GM19023 (cell line): ENCODE results near the gene CFAP54.

Experiments used
- ATAC-seq: cut with Tn5 transposase; IDR thresholded peaks from one replicate; pipeline ENCODE4 v1.9.1; 2021; ENCODE audit warnings: mild to moderate bottlenecking, moderate library complexity; ENCODE audit not compliant: unreplicated experiment

CFAP54 gene

DNA sequence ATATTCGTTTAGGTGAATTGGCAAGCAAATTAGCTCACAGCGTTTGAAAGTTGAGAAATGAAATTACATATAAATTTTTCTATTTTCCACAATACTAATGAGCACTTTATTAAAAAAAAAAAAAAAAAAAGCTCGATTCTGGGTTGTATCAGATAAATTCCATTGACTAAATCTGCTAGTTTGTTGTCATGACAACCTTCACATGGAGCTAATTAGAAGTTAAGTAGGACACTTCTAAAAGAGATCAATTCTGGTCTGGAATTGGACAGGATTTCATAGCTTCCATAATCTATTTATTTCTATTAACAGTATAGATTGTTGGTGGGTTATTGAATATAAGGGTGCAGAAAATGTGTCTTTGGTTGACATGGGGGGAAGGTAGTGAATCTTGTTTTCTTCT is 332.2 kb downstream of the CFAP54 start:
- no peak for ATAC-seq

DNA sequence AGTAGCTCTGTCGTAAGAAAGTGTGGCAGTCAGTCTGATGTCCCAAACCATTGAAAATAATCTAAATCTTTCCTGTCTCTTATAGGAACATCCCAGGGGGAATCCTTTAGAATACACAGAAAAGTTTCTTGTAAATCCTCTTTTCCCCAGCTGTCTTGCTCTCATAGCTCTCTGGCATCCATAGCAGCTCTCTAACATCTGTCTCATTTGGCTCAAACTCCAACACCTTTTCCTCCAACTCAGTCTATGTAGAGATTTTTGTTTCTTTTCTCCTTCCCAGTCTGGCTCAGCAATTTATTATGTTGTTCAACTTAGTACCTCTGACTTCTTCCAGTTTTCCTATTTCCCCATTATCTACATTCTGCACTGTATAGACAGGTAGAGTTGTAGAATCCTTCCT is 333.3 kb downstream of the CFAP54 start:
- no peak for ATAC-seq

DNA sequence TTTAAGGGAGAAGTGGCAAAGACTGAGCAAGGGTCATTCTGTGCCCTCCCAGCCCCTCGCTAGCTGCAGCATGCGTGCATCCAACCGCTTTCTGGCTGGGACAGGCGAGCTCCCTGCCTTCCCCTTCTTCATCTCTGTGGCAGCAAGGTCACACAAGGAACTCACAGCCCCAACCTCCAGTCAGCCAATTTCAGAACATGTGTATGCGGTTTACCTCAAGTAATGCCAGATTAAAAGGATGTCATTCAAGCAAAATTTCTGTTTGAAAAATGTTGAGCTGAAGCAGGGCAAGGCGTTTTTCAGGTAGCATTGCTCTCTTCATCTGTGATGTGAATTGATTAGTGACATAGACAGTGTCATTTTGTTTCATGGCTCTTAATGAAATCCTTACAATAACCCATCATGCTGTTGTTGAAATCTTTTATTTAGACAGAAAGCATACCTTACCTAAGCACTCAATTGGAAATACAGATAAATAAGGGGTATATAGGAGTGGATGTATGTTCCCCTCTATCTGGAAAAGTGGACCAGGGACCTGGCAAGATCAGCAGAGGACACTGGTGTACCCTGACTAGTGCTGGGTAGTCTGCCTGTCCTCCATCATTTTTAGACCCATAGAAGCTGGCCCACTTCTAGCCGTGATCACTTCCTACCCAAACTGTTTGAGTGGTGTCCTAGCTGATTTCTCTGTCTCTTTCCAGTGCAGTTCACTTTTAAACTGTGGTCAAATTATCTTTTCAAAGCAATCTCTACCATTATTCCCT is 334.9 kb downstream of the CFAP54 start:
- no peak for ATAC-seq

DNA sequence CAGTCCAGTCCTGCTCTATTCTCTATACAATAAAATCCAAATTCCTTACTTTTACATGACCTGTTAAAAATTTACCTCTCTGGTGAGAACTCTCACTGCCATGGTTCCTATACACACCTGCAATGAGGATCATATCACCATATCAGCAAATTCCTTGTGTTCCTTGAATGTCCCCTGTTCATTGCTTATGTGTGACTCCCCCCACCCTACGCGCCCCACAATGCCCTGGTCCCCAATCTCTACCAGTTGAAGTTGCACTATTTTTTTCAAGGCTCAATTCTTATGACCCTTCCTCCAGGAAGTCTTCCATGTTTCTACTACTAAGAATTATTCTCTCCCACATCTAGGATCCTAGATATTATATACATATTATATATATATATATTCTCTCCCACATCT is 335.5 kb downstream of the CFAP54 start:
- ATAC-seq: no peak

DNA sequence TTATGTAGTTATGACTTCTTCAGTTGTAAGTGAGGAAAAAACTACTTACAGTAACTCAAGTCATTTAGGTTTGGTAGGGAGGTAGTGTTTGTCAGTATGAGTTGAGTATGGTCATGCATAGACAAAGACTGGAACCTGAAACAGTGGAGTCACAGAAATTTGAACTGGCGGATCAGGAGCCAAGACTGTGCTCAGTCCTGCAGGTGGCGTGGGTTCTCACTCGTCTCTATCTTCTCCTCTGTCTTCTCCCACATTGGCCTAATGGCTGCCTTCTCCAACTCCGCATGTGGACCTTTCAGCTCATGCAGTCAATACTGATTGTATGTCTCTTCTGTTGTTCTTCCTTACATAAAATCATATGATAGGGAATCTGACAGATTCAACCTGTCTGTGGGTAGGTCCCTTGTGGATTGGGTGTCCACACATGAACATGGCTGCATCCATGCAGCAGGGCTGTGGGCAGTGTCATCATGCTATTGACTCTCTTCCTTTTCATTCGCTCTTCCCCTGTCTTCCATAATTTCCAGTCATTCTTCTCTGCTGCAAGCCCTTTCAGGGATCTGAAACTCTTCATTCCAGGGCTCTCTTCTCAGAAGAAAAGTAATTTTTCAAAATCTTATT is 338.9 kb downstream of the CFAP54 start:
- ATAC-seq: no peak

DNA sequence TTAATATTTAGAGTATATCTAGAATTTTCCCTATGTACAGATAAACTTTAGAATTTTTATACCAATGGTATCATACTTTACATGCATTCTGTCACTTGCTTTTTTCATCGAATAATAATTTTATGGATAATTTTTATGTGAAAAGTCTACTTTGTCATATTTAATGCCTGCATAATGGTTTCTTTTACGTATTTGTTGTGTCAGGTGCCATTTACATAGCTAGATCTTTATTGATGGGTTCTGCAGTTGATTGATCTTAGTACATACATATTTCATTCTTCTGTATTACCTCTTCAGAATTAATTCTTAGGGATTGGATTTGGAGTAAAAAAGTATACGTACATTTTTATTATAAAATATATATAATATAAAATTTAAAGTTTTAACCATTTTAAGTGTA is 340.0 kb downstream of the CFAP54 start:
- ATAC-seq: no peak

DNA sequence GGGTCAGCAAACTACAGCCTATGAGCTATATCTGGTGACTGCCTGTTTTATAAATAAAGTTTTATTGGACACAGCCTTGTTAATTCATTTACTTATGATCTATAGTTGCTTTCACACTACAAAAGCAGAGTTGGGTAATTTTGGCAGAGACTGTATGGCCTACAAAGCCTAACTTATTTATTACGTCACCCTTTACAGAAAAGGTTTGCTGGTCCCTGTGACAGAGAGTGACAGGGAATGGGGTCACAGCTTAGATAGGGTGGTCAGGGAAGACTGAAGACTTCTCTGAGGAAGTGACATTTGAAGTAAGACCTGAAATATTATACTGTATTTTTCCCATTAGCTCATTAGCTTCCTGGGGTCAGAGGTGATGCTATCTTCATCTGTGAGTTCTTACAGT is 342.0 kb downstream of the CFAP54 start:
- no peak for ATAC-seq

DNA sequence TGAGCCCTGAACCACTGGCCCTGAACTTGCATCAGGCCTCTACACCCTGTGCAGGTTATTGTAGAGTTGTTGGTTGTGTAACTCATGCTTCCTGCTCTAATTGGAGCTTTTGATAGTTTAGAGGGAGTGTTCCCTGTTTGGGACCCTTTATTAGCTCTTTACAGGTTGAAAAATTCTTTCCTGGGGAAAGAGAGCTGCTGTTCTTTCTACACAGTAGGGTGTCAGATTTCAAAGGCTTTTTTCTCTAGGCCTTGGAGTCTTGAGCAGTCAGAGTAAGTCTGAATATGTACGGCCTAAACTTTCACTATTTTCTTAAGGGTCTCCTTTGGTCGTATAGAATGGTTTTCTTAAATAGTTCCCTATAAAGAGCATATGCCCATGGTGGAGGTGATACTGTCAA is 356.9 kb downstream of the CFAP54 start:
- no peak for ATAC-seq

DNA sequence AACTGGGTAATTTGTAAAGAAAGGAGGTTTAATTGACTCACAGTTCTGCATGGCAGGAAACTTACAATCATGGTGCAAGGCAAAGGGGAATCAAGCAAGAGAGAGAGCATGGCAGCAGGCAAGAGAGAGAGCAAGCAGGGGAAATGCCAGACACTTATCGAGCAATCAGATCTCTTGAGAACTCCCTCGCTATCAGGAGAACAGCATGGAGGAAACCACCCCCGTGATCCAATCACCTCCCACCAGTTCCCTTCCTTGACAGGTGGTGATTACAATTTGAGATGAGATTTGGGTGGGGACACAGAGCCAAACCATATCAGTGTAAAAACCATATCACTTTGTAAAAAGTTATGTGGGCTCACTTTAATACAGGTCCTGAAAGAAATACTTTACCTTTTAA is 361.3 kb downstream of the CFAP54 start:
- no peak for ATAC-seq

DNA sequence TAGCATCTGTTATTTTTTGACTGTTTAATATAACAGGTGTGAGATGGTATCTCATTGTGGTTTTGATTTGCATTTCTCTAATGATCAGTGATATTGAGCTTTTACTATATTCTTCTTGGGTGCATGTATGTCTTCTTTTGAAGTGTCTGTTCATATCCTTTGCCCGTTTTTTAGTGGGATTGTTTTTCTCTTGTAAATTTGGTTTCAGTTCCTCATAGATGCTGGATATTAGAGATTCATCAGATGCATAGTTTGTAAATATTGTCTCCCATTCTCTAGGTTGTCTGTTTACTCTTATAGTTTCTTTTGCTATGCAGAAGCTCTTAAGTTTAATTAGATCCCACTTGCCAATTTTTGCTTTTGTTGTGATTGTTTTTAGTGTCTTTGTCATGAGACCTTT is 368.8 kb downstream of the CFAP54 start:
- ATAC-seq: no peak

DNA sequence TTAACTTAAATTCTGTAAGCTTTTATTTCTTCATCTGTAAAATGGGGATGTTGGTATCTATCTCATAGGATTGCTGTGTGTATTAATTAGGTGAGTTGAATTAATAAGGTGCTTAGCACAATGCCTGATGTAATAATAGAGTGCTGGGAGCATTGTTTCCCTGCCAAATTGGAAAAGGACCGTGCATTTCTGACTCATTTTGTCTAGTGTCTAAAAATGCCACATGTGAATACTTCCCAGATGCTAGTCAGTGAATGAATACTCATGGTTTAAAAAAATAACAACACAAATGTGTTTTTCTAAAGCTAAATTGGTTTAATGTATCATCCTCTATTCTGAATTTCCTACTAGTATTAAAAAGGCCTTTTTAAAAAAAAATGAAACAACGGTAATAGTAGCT is 372.3 kb downstream of the CFAP54 start:
- no peak for ATAC-seq

DNA sequence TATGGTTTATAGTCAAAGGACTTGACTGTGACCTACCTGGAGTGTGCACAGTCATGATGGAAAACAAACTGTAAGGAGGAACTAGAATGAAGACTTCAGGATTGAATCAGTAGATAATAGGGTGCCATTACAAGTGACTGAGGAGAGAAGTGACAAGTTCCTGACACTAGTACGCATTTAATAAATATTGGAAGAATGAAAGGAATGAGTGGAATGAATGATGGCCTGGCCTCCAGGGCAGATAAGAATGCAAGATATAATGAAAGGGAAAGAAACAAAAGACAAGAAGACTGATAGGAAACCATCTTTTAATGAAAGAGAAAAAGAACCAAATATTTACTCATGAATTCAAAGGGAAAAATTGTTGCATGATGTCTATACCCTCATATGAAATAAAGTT is 372.9 kb downstream of the CFAP54 start:
- ATAC-seq: no peak

DNA sequence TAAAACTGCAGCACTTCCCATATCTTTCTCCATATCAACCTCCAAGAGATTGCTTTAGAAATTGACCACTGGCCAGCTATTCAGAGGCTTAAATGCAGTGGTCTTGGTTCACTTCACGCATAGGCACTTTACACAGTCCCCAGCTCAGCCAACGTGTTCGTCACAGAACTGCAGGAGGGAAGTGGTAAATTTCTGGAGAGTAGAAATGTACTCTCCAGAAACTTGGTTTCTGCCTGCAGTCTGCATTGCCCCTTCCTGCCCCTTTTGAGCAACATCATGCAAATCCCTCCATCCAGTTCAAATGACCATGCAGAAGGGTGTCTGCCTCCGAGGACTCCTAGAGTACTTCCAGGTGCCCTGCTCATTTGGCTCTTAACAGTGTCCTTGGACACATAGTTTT is 375.0 kb downstream of the CFAP54 start:
- no peak for ATAC-seq

DNA sequence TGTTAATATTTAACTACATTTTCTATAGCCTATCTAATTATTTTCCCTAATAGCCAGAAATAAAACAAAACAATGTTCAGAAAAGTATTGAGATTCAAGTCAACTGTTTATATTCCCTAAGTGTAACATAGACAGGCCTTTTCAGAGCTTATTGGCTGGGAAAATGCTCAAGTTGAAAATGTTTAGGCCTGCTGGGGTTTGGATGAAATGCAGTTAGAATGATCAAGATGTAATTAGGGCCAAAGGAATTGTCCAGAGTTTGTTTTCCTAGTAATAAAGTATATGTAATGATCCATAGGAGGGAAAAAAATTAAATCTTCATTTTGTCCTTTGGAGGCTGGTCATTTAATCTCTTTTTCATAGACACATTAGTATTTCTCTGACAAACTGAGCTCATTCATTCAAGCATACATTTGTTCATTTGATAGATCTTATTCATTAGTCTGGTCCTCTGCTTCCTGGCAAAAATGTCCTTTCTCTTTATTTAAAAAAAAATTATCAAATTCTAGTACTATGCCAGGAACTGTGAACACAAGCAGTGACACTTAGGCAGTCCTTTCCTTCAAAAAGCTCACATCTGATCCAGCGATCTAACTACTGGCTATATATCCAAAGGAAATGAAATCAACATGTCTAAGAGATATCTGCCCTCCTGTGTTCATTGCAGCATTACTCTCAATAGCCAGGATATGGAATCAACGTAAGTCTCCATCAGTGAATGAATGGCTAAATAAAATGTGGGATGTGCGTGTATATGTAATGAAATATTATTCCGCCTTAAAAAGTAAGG is 377.6 kb downstream of the CFAP54 start:
- ATAC-seq: no peak

DNA sequence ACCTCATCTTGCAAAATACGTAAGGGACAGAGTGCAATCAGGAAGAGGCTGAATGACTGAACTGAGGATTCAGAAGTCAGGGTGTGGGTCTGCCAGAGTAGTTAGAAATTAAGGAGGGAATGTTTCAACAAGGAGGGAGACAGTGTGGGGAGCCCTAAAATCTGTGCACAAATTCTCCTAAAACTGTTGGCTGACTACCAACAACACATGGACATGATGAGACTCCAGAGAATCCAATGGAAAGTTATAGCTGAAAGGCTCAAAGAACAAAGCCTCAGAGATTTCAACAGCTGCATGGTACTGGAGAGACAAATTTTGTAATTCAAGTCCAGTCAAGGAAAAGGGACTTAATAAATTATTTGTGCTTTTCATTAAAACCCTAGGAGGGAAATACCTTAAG is 381.6 kb downstream of the CFAP54 start:
- ATAC-seq: no peak

DNA sequence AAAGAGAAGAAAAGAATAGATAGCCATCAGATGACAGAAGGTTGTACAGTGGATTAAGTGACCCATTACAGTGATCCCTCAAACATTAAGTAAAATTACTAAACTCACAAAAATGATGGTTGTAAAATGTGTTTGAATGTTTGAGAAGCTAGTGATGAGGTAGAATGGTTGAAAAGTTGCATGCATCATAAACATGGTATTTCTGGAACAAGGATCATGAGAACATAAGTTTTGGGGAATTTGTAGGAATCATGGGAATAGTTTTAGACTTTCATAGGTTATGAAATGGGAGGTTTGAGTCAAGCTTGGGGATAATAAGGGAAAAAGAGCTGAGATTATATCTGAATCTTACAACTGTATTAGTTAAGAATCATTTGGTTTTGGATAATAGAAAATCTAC is 383.6 kb downstream of the CFAP54 start:
- no peak for ATAC-seq

DNA sequence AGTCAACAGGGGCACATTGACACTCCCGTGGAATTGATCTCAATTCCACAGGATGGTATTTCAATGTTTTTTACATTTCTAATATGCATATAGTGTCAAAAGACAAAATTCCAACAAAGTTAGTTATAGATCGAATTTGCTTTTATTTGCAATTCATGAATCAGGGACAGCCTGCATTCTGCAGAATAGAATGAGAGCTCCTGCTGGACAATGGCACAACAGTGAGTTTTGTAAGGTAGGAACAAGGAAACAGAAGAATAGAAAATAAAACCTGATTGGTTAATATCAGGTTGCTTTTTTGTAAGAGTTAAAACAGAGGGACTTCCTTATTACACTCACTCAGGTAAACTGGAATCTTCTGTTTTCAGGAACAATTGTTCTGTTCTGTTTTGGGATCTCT is 384.8 kb downstream of the CFAP54 start:
- ATAC-seq: no peak

DNA sequence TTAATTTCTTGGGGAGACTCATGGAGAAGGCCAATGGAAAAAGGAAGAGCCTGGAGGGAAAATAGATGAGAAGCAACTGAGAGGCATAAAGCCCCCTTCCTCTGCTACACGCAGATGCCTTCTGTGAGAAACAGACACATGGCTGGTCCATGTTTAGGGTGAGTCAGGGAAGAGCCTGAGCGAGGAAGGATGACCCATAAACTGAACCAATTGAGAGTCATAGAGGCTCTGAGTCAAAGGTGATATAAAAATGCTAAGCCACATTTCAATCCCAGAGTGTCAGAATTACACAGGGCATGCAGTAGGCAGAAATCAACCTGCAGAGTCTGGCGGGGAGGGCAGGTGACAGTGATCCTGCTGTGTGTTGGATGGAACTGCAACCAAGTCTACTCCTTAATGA is 387.6 kb downstream of the CFAP54 start:
- no peak for ATAC-seq

DNA sequence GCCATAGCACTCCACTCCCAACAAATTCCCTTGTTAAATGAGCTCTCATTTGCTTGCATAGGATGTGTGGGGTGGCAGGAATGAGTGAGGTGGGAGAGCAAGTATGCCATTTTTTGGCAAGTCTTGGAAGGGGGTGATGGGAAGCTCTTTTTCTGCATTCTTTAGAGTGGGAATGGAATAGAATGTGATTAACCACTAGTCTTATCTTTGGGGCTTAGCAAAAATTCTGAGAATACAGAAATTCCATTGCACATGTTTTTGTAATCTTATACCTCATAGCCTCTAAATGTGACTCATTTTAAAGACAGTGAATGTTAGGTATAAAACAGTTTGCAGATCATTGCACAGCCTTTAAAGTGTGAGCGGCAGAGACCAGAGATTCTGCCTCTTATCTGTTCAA is 389.3 kb downstream of the CFAP54 start:
- ATAC-seq: no peak

DNA sequence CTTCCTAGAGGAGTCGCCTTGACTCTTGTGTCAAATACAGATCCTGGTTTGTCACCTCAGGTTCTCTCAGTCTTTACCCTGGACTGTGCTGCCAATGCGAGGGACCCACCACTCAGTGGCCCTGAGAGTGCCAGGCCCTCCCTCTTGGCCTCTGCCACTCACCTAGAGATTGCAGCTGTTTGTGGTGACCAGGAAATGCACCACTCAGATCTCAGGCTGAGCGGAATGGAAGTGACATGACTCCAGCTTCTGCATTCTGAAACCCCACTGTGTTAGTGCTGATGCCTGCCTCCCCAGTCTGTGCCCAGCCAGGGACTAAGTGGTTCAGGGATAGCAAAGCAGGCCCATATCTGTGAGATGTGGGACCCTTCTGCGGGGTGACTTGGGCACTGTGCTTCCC is 389.9 kb downstream of the CFAP54 start:
- no peak for ATAC-seq

DNA sequence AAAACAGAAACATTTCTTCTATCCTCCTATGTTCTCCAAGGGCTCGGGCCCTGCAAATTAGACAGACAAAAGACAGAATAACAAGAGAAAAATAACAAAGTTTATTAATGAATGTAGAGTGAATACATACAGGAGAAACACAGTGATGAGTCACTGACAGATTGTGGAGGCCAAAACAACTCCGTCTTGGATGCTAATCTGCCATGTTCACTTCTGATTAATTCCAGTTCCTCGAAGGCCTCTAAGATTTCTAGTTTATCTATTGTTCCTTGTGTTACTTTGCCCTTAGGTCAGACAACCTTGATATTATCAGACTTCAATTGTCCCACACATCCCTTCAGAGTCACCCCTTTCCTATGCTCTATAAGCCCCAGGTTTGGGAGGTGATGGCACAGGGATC is 390.8 kb downstream of the CFAP54 start:
- no peak for ATAC-seq

DNA sequence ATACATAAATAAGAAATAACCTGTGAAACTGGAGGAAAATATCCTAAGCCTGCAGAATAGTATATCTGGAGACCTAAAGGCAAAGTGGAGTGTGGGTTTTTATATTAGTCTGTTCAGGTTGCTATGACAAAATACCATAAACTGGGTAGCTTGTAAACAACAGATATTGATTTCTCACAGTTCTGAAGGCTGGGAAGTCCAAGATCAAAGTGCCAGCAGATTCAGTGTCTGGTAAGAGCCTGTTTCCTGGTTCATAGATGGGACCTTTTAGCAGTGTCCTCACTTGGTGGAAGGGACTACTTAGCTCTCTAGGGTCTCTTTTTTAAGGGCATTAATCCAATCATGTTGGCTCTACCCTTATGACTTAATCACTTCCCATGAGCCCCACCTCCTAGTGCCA is 392.2 kb downstream of the CFAP54 start:
- ATAC-seq: no peak
